Measurements from ENCODE around the gene NISCH. TPM values are rescaled to one million over a fixed set of nuclear protein-coding genes. Genes with fewer than 3 reads are reported as not detected.
A peak's percentile ranks its signal among the peaks of the same experiment; 100 is the strongest.

Gene NISCH
- total and polyA plus RNA-seq, 2 of the 8 experiments (the other 6 are each of a cell fraction or from before 2014, with no cell fraction given) = 71.2 to 71.9 TPM

GRCh38 chr3:52446042-52446441 is 9.4 kb upstream of the NISCH start:
- Histone ChIP-seq H4K20me1 (replicated peaks in 1 of 2; ENCODE audit: control insufficient read depth in 1 of 2, insufficient read depth in 2 of 2, low read length in 2 of 2) (no peaks in the 10 kb centered on the region), H3K79me2 (ENCODE audit: control insufficient read depth in 1 of 2, insufficient read depth in 2 of 2, low read length in 2 of 2) (no peaks in the 10 kb centered on the region), H4K8ac (ENCODE audit: extremely low read depth, insufficient read depth, low read length) (no peak overlapping the region), H2BK5ac (ENCODE audit: low read depth, low read length) (no peak overlapping the region), H3K18ac (ENCODE audit: extremely low read depth, low read length) (no peak overlapping the region), H2BK20ac (ENCODE audit: low read length) (no peak overlapping the region), H4K91ac (replicated peaks; ENCODE audit: insufficient read length, low read length) (no peak overlapping the region), H3K56ac (replicated peaks; ENCODE audit: insufficient read length, low read depth, low read length) (no peak overlapping the region), H3K79me1 (ENCODE audit: low read depth, low read length) (peaks cover 3% of the 10 kb centered on the region; the same call in 1 of the 2 replicates), H3K4ac (replicated peaks; ENCODE audit: insufficient read length, low read depth, low read length) (no peak overlapping the region), H2BK120ac (replicated peaks; ENCODE audit: low read depth, low read length) (no peak overlapping the region), H3K27me3 (replicated peaks in 1 of 4; ENCODE audit: control insufficient read depth in 3 of 4, extremely low read depth in 1 of 4, insufficient read depth in 3 of 4, low read length in 3 of 4) (0 out of 7 replicates have a peak, but pooled peaks cover 0 to 2% (median 0%) of the 10 kb centered on the region in 4 experiments), H3K36me3 (ENCODE audit: control insufficient read depth in 2 of 4, insufficient read depth in 4 of 4, low read length in 3 of 4) (no peaks in the 10 kb centered on the region), H3K4me1 (replicated peaks in 1 of 4; ENCODE audit: control insufficient read depth in 3 of 4, insufficient read depth in 4 of 4, low read length in 3 of 4) (peaks cover 0 to 18% (median 10%) of the 10 kb centered on the region in 4 experiments; a peak in 5 of 7 replicates), H3K14ac (ENCODE audit: insufficient read length) (no peak overlapping the region), H3K9ac (replicated peaks in 1 of 4; ENCODE audit: extremely low read depth in 1 of 4, low read depth in 3 of 4, low read length in 3 of 4) (no peak overlapping the region), H3K9me3 (ENCODE audit: insufficient read depth in 2 of 2, low read depth in 1 of 2, low read length in 1 of 2) (no peaks in the 10 kb centered on the region), H3K4me2 (ENCODE audit: insufficient read depth in 1 of 2, low read depth in 2 of 2, low read length in 2 of 2) (no peak overlapping the region), H2BK15ac (ENCODE audit: low read length) (no peak overlapping the region; the same call in 1 of the 2 replicates), H2AK5ac (ENCODE audit: low read depth, low read length) (no peak overlapping the region), H3K4me3 (ENCODE audit: extremely low read depth in 1 of 4, insufficient read depth in 2 of 4, low read depth in 3 of 4, low read length in 4 of 4) (no peak overlapping the region), H2AFZ (ENCODE audit: low read length) (no peak overlapping the region), H3K23me2 (ENCODE audit: low read depth, low read length) (peaks cover 4% of the 10 kb centered on the region; the same call in 1 of the 2 replicates), H3K27ac (ENCODE audit: low read depth, low read length) (no peak overlapping the region), H2BK12ac (ENCODE audit: low read depth, low read length) (0 out of 2 replicates have a peak overlapping the region, but pooled peaks have one; percentile 70), H4K5ac (ENCODE audit: insufficient read length, low read depth, low read length) (no peak overlapping the region), H3K23ac (ENCODE audit: insufficient read length) (no peak overlapping the region)
- DNase-seq (ENCODE audit: low read depth in 1 of 2, low spot score in 2 of 2) = no peak
- no peak for FAIRE-seq
- ChIA-PET POLR2A (ENCODE audit: partially characterized antibody) (interaction anchor here (0.9 to 12.3 kb wide), 7 partner anchors 8 to 206 kb away, joined by 3 to 112 read pairs (median 3); partner anchors contain the start of gene TNNC1), CTCF (ENCODE audit: partially characterized antibody) (interaction anchor here (0.6 to 12.8 kb wide), 31 partner anchors 7 to 375 kb away, joined by 3 to 109 read pairs (median 4); partner anchors contain the start of genes TLR9 and TNNC1)
- WGBS, 2 experiments (ENCODE audit: extremely low coverage in 1 of 2, insufficient coverage in 1 of 2, insufficient read length in 1 of 2, insufficient replicate concordance in 2 of 2, low coverage in 1 of 2, low lambda C conversion rate in 2 of 2, missing lambda C conversion rate in 1 of 2) = 82% methylated on average over 4 of the region's 4 CpGs; no CpG with 5 or more reads in 1 of the 2 experiments
- TF ChIP-seq MAFK (IDR thresholded peaks at IDR 0.05; ENCODE audit: low read depth, low read length) (no peak), SRF (IDR thresholded peaks at IDR 0.05; ENCODE audit: low read depth, low read length) (no peak)

Measured in H1 (cell line).